Measurements from ENCODE around the gene CAMK2N2. TPM values are rescaled to one million over a fixed set of nuclear protein-coding genes. Genes with fewer than 3 reads are reported as not detected.

The CAMK2N2 gene
- not detected in 2 replicates for total RNA-seq

GRCh38 chr3:184261270-184261853, at the start of gene CAMK2N2:
CAMK2N2 (minus strand) TSS chr3:184261553; CDS start chr3:184261285, 268 bp downstream.
- H3K4me3 ChIP-seq (ENCODE audit: low read depth, low read length), result peak within 1 kb of the TSS; percentile 50
- no peak for FAIRE-seq
- no peaks in the 10 kb centered on the region for H3K27me3 ChIP-seq (ENCODE audit: control insufficient read depth, insufficient read depth, low read length)
- DNase-seq (ENCODE audit: low read depth), result no peak
- H3K36me3 ChIP-seq (ENCODE audit: control insufficient read depth, insufficient read depth, low read length), result no peaks in the 10 kb centered on the region
- TF ChIP-seq, protein P1, sequence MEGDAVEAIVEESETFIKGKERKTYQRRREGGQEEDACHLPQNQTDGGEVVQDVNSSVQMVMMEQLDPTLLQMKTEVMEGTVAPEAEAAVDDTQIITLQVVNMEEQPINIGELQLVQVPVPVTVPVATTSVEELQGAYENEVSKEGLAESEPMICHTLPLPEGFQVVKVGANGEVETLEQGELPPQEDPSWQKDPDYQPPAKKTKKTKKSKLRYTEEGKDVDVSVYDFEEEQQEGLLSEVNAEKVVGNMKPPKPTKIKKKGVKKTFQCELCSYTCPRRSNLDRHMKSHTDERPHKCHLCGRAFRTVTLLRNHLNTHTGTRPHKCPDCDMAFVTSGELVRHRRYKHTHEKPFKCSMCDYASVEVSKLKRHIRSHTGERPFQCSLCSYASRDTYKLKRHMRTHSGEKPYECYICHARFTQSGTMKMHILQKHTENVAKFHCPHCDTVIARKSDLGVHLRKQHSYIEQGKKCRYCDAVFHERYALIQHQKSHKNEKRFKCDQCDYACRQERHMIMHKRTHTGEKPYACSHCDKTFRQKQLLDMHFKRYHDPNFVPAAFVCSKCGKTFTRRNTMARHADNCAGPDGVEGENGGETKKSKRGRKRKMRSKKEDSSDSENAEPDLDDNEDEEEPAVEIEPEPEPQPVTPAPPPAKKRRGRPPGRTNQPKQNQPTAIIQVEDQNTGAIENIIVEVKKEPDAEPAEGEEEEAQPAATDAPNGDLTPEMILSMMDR (IDR thresholded peaks at IDR 0.05; ENCODE audit: insufficient read depth, low read length, severe bottlenecking), result no peak

GRCh38 chr3:184308744-184309143, 47.4 kb upstream of the CAMK2N2 start:
- Histone ChIP-seq H3K27me3 (ENCODE audit: control insufficient read depth, insufficient read depth, low read length) (no peaks in the 10 kb centered on the region), H3K36me3 (ENCODE audit: control insufficient read depth, insufficient read depth, low read length) (peaks cover 24% of the 10 kb centered on the region), H3K4me3 (ENCODE audit: low read depth, low read length) (no peak overlapping the region)
- TF ChIP-seq, protein P1 (IDR thresholded peaks at IDR 0.05; ENCODE audit: insufficient read depth, low read length, severe bottlenecking), result no peak
- no peak for FAIRE-seq
- no peak for DNase-seq (ENCODE audit: low read depth)

GRCh38 chr3:184307915-184308314, 46.6 kb upstream of the CAMK2N2 start:
- peaks cover 32% of the 10 kb centered on the region for H3K36me3 ChIP-seq (ENCODE audit: control insufficient read depth, insufficient read depth, low read length)
- H3K27me3 ChIP-seq (ENCODE audit: control insufficient read depth, insufficient read depth, low read length), result no peaks in the 10 kb centered on the region
- no peak for FAIRE-seq
- TF ChIP-seq, protein P1 (IDR thresholded peaks at IDR 0.05; ENCODE audit: insufficient read depth, low read length, severe bottlenecking), result no peak
- no peak for DNase-seq (ENCODE audit: low read depth)
- no peak overlapping the region for H3K4me3 ChIP-seq (ENCODE audit: low read depth, low read length)

GRCh38 chr3:184306341-184306972, 45.1 kb upstream of the CAMK2N2 start:
- H3K36me3 ChIP-seq (ENCODE audit: control insufficient read depth, insufficient read depth, low read length), result peaks cover 44% of the 10 kb centered on the region
- DNase-seq (ENCODE audit: low read depth) (no peak), FAIRE-seq (no peak)
- H3K27me3 ChIP-seq (ENCODE audit: control insufficient read depth, insufficient read depth, low read length), result no peaks in the 10 kb centered on the region
- TF ChIP-seq, protein P1 (IDR thresholded peaks at IDR 0.05; ENCODE audit: insufficient read depth, low read length, severe bottlenecking), result no peak
- no peak overlapping the region for H3K4me3 ChIP-seq (ENCODE audit: low read depth, low read length)

- peaks cover 47% of the 10 kb centered on the region for H3K36me3 ChIP-seq (ENCODE audit: control insufficient read depth, insufficient read depth, low read length)
Measured at GRCh38 chr3:184305577-184305976, 44.2 kb upstream of the CAMK2N2 start.

More at GRCh38 chr3:184305577-184305976, 44.2 kb upstream of the CAMK2N2 start:
- peak; percentile 12 for DNase-seq (ENCODE audit: low read depth)
- FAIRE-seq, result peak; percentile 64
- Histone ChIP-seq H3K27me3 (ENCODE audit: control insufficient read depth, insufficient read depth, low read length) (no peaks in the 10 kb centered on the region), H3K4me3 (ENCODE audit: low read depth, low read length) (no peak overlapping the region)
- TF ChIP-seq, protein P1 (IDR thresholded peaks at IDR 0.05; ENCODE audit: insufficient read depth, low read length, severe bottlenecking), result peak; percentile 14
